ENCODE results near the gene PPP4R2. TPM values are rescaled to one million over a fixed set of nuclear protein-coding genes. Genes with fewer than 3 reads are reported as not detected.

PPP4R2 gene
- total and polyA plus RNA-seq, 2 experiments from 2014 or later, result 51.0 to 91.4 TPM

GRCh38 chr3:72993391-72993790, 3.2 kb upstream of the PPP4R2 start:
- Histone ChIP-seq H3K36me3 (replicated peaks; ENCODE audit: insufficient read depth, low read depth) (no peaks in the 10 kb centered on the region), H2AFZ (no peak overlapping the region), H3K27me3 (no peaks in the 10 kb centered on the region), H3K4me3 (no peak overlapping the region), H3K4me1 (ENCODE audit: insufficient read depth) (peaks cover 3% of the 10 kb centered on the region), H3K4me2 (no peak overlapping the region), H3K9me3 (ENCODE audit: low read depth) (no peaks in the 10 kb centered on the region), H3K9me2 (replicated peaks; ENCODE audit: insufficient read depth) (no peaks in the 10 kb centered on the region), H3K27ac (no peak overlapping the region), H4K20me1 (ENCODE audit: insufficient read depth, poor library complexity, severe bottlenecking) (peaks cover 6% of the 10 kb centered on the region), H3K79me2 (no peaks in the 10 kb centered on the region)
- 78% methylated on average over 6 of the region's 6 CpGs for WGBS (ENCODE audit: low lambda C conversion rate, missing lambda C conversion rate)
- no peak for TF ChIP-seq CTCF (IDR thresholded peaks at IDR 0.05; ENCODE audit: poor library complexity)
- TF ChIP-seq EZH2 (IDR thresholded peaks at IDR 0.05; ENCODE audit: borderline replicate concordance), result no peak
- TF ChIP-seq EZH2phosphoT487 (IDR thresholded peaks at IDR 0.05; ENCODE audit: low read depth, severe bottlenecking, unreplicated experiment), result no peak
- DNase-seq (ENCODE audit: low spot score), result no peak

- H3K4me1 ChIP-seq (ENCODE audit: insufficient read depth), result peaks cover 13% of the 10 kb centered on the region
- WGBS (ENCODE audit: low lambda C conversion rate, missing lambda C conversion rate), result 89% methylated on average over 10 of the region's 10 CpGs
- no peak for TF ChIP-seq EZH2phosphoT487 (IDR thresholded peaks at IDR 0.05; ENCODE audit: low read depth, severe bottlenecking, unreplicated experiment)
- TF ChIP-seq CTCF (IDR thresholded peaks at IDR 0.05; ENCODE audit: poor library complexity), result no peak
- no peak for TF ChIP-seq EZH2 (IDR thresholded peaks at IDR 0.05; ENCODE audit: borderline replicate concordance)
- no peak overlapping the region for H3K27ac ChIP-seq
- H3K9me2 ChIP-seq (replicated peaks; ENCODE audit: insufficient read depth), result no peaks in the 10 kb centered on the region
- H3K4me2 ChIP-seq, result no peak overlapping the region
- H2AFZ ChIP-seq, result no peak overlapping the region
- no peaks in the 10 kb centered on the region for H3K79me2 ChIP-seq
- H3K4me3 ChIP-seq, result no peak overlapping the region
- no peaks in the 10 kb centered on the region for H3K27me3 ChIP-seq
- no peaks in the 10 kb centered on the region for H3K36me3 ChIP-seq (replicated peaks; ENCODE audit: insufficient read depth, low read depth)
- H3K9me3 ChIP-seq (ENCODE audit: low read depth), result no peaks in the 10 kb centered on the region
- peaks cover 26% of the 10 kb centered on the region for H4K20me1 ChIP-seq (ENCODE audit: insufficient read depth, poor library complexity, severe bottlenecking)
- DNase-seq (ENCODE audit: low spot score), result peak; percentile 11
Measured at GRCh38 chr3:72995337-72995736, 1.3 kb upstream of the PPP4R2 start.

GRCh38 chr3:72996121-72996472, 514 bp upstream of the PPP4R2 start:
- Histone ChIP-seq H3K79me2 (no peaks in the 10 kb centered on the region), H3K36me3 (replicated peaks; ENCODE audit: insufficient read depth, low read depth) (no peaks in the 10 kb centered on the region), H3K27me3 (no peaks in the 10 kb centered on the region), H4K20me1 (ENCODE audit: insufficient read depth, poor library complexity, severe bottlenecking) (peaks cover 33% of the 10 kb centered on the region), H3K9me2 (replicated peaks; ENCODE audit: insufficient read depth) (no peaks in the 10 kb centered on the region), H2AFZ (peak overlapping the region; percentile 89), H3K4me3 (peak overlapping the region; percentile 34), H3K4me1 (ENCODE audit: insufficient read depth) (peaks cover 20% of the 10 kb centered on the region), H3K27ac (peak overlapping the region; percentile 98), H3K9me3 (ENCODE audit: low read depth) (no peaks in the 10 kb centered on the region), H3K4me2 (peak overlapping the region; percentile 77)
- 90% methylated on average over 20 of the region's 20 CpGs for WGBS (ENCODE audit: low lambda C conversion rate, missing lambda C conversion rate)
- no peak for DNase-seq (ENCODE audit: low spot score)
- TF ChIP-seq EZH2phosphoT487 (IDR thresholded peaks at IDR 0.05; ENCODE audit: low read depth, severe bottlenecking, unreplicated experiment) (no peak), CTCF (IDR thresholded peaks at IDR 0.05; ENCODE audit: poor library complexity) (no peak)

All from hepatocyte (in vitro differentiated cells).